ENCODE results near the gene FGF14. TPM values are rescaled to one million over a fixed set of nuclear protein-coding genes. Genes with fewer than 3 reads are reported as not detected.

FGF14 gene
- total and polyA plus RNA-seq, 2 of the 4 experiments (the other 2 are of a cell fraction) = under 0.01 TPM; not detected in 1

DNA sequence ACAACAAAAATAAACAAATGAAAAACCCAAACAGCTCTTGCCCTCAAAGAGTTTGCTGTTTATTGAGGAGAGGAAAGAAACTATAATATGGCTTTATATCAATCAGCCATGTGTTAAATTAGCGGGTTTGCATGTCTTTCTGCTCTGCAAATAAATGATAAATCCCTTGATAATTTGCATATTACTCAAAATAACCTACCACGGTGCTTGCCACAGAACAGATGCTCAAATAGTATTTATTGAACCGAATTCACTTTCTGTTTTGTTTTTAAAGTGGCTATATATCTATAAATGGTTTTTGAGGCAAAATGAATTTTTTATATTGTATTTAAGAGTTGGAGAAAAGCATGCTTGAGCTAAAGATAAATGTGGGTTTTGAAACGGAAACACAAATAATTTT is 521.3 kb downstream of the FGF14 start:
- H3K79me1 ChIP-seq (ENCODE audit: low read depth in 1 of 2, low read length in 2 of 2) = no peaks in the 10 kb centered on the region
- TF ChIP-seq CHD1 (IDR thresholded peaks at IDR 0.05; ENCODE audit: low read depth, low read length) (no peak), MXI1 (IDR thresholded peaks at IDR 0.05; ENCODE audit: borderline replicate concordance, low read depth, low read length) (no peak), POLR2A (IDR thresholded peaks at IDR 0.05; ENCODE audit: low read depth, low read length) (no peak), MAZ (IDR thresholded peaks at IDR 0.05; ENCODE audit: borderline replicate concordance, low read depth, low read length) (no peak)
- TF ChIP-seq, protein P1, sequence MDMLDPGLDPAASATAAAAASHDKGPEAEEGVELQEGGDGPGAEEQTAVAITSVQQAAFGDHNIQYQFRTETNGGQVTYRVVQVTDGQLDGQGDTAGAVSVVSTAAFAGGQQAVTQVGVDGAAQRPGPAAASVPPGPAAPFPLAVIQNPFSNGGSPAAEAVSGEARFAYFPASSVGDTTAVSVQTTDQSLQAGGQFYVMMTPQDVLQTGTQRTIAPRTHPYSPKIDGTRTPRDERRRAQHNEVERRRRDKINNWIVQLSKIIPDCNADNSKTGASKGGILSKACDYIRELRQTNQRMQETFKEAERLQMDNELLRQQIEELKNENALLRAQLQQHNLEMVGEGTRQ (IDR thresholded peaks at IDR 0.05; ENCODE audit: low read depth, low read length) = no peak
- no peaks in the 10 kb centered on the region for H3K27me3 ChIP-seq (ENCODE audit: control insufficient read depth, insufficient read depth, low read length)
- no peak overlapping the region for H3K14ac ChIP-seq (replicated peaks; ENCODE audit: low read depth, low read length)
- no peaks in the 10 kb centered on the region for H3K9me1 ChIP-seq (ENCODE audit: insufficient read depth, low read length)
- no peaks in the 10 kb centered on the region for H3K4me1 ChIP-seq (ENCODE audit: control insufficient read depth, insufficient read depth, low read length)
- CTCF ChIA-PET = no interaction called here
- no peak overlapping the region for H2AK5ac ChIP-seq (ENCODE audit: low read depth, low read length)
- H2BK120ac ChIP-seq (ENCODE audit: low read depth, low read length) = no peak overlapping the region
- dilution Hi-C loops (cut with HindIII; ENCODE audit: low sequenced_read_pairs, unreplicated experiment) = no loop called here
- H2AFZ ChIP-seq (replicated peaks; ENCODE audit: low read length, poor library complexity) = no peak overlapping the region
- no peak overlapping the region for H2BK15ac ChIP-seq (ENCODE audit: low read depth, low read length)
- no CpG with 5 or more reads among the region's 4 CpGs for WGBS, 2 experiments (ENCODE audit: extremely low coverage in 2 of 2, insufficient read length in 1 of 2)
- no peak overlapping the region for H2BK20ac ChIP-seq (ENCODE audit: low read depth, low read length)
- ATAC-seq (ENCODE audit: low read depth) (no peak), DNase-seq (no peak)
- H2BK5ac ChIP-seq (ENCODE audit: low read depth, low read length, poor library complexity, severe bottlenecking) = no peak overlapping the region
- POLR2A ChIA-PET (ENCODE audit: unreplicated experiment) = no interaction called here
- intact Hi-C loops (cut with micrococcal nuclease) = no loop called here
- H4K5ac ChIP-seq (ENCODE audit: low read depth, low read length) = no peak overlapping the region
- H3K4me2 ChIP-seq (ENCODE audit: low read depth, low read length) = no peak overlapping the region
- no peak overlapping the region for H3K9ac ChIP-seq (ENCODE audit: low read depth, low read length)
- H3K56ac ChIP-seq (ENCODE audit: extremely low read depth, insufficient read depth, low read length) = no peak overlapping the region
- BruUV-seq (replicated peaks) = no TSS peak
- H4K91ac ChIP-seq (ENCODE audit: insufficient read depth, low read depth, low read length) = no peak overlapping the region
- no peak overlapping the region for H3K18ac ChIP-seq (ENCODE audit: low read depth, low read length)
- no peak overlapping the region for H3K4ac ChIP-seq (ENCODE audit: low read depth, low read length)
- H2AK9ac ChIP-seq (replicated peaks; ENCODE audit: low read depth, low read length, poor library complexity) = no peak overlapping the region
- in situ Hi-C loops (cut with MboI; ENCODE audit: low sequenced_read_pairs) = no loop called here
- no peak overlapping the region for H4K8ac ChIP-seq (ENCODE audit: low read depth in 2 of 2, low read length in 2 of 2)
- H3K27ac ChIP-seq (ENCODE audit: insufficient read depth, low read length) = no peak overlapping the region
- no peaks in the 10 kb centered on the region for H3K9me3 ChIP-seq (ENCODE audit: control insufficient read depth, insufficient read depth, low read length)
- no peak overlapping the region for H3K4me3 ChIP-seq (ENCODE audit: insufficient read depth, low read depth, low read length)
- no peaks in the 10 kb centered on the region for H4K20me1 ChIP-seq (ENCODE audit: insufficient read depth, low read length)
- no peaks in the 10 kb centered on the region for H3K36me3 ChIP-seq (ENCODE audit: control insufficient read depth, insufficient read depth, low read length)
- H3K23ac ChIP-seq (ENCODE audit: low read depth, low read length) = no peak overlapping the region

Measured in IMR-90 (cell line).